ENCODE data around the gene NQO2.
"Not testable (repeated sequence)": the region's sequence is repeated elsewhere in the genome, so short reads cannot be mapped to it uniquely, and the experiment has no call there.

NQO2 gene

DNA sequence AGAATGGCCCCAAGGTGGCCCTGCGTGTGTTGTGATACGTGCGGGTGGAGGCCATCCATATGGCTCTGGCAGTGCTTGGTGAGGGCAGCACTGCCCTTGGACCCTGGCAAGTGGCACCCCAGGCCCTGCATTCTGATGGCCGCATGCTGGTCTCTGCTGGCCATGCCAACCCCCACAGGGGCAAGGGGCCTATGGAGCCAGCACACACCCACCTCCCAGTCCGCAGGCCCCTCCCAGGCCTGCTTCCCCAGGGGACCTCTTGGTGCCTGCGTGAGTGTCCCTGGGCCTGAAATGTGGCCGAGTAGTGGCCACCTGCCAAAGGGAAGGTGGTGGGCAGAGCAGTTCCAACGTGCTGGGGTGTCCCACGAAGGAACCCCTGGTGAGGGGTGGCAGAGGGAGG, 17.6 kb downstream of the NQO2 start:
- H3K4me3 ChIP-seq (ENCODE audit: control insufficient read depth, low read depth, low read length) = no peak overlapping the region
- TF ChIP-seq, protein P1, sequence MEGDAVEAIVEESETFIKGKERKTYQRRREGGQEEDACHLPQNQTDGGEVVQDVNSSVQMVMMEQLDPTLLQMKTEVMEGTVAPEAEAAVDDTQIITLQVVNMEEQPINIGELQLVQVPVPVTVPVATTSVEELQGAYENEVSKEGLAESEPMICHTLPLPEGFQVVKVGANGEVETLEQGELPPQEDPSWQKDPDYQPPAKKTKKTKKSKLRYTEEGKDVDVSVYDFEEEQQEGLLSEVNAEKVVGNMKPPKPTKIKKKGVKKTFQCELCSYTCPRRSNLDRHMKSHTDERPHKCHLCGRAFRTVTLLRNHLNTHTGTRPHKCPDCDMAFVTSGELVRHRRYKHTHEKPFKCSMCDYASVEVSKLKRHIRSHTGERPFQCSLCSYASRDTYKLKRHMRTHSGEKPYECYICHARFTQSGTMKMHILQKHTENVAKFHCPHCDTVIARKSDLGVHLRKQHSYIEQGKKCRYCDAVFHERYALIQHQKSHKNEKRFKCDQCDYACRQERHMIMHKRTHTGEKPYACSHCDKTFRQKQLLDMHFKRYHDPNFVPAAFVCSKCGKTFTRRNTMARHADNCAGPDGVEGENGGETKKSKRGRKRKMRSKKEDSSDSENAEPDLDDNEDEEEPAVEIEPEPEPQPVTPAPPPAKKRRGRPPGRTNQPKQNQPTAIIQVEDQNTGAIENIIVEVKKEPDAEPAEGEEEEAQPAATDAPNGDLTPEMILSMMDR (IDR thresholded peaks at IDR 0.05; ENCODE audit: control insufficient read depth, insufficient read depth, low read depth, low read length, missing control alignments) = no peak
- no peak for DNase-seq (ENCODE audit: low read depth)

- TF ChIP-seq, protein P1 (IDR thresholded peaks at IDR 0.05; ENCODE audit: control insufficient read depth, insufficient read depth, low read depth, low read length, missing control alignments) = no peak
- DNase-seq (ENCODE audit: low read depth) = no peak
- no peak overlapping the region for H3K4me3 ChIP-seq (ENCODE audit: control insufficient read depth, low read depth, low read length)
These were observed 19.4 kb downstream of the NQO2 start for GRCh38 chr6:3019065-3019464.

DNA sequence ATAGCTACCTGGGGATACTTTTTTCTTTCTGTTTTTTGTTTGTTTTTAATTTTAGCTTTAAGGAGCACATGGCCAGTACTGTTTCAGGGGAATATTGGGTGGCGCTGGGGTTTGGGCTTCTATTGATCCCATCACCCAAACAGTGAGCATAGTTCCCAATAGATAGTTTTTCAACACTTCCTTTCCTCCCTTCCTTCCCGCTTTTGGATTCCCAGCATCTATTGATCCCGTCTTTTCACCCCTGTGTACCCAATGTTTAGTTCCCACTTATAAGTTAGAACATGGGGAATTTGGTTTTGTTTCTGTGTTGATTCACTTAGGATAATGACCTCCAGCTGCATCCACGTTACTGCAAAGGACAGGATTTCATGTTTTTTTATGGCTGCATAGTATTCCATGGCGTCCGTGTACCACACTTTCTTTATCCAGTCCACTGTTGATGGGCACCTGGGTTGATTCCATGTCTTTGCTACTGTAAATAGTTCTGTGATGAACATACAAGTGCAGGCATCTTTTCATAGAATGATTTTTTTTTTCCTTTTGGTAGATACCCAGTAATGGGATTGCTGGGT, 20.1 kb downstream of the NQO2 start:
- TF ChIP-seq, protein P1 (IDR thresholded peaks at IDR 0.05; ENCODE audit: control insufficient read depth, insufficient read depth, low read depth, low read length, missing control alignments) = no peak
- no peak overlapping the region for H3K4me3 ChIP-seq (ENCODE audit: control insufficient read depth, low read depth, low read length)
- DNase-seq (ENCODE audit: low read depth) = no peak

DNA sequence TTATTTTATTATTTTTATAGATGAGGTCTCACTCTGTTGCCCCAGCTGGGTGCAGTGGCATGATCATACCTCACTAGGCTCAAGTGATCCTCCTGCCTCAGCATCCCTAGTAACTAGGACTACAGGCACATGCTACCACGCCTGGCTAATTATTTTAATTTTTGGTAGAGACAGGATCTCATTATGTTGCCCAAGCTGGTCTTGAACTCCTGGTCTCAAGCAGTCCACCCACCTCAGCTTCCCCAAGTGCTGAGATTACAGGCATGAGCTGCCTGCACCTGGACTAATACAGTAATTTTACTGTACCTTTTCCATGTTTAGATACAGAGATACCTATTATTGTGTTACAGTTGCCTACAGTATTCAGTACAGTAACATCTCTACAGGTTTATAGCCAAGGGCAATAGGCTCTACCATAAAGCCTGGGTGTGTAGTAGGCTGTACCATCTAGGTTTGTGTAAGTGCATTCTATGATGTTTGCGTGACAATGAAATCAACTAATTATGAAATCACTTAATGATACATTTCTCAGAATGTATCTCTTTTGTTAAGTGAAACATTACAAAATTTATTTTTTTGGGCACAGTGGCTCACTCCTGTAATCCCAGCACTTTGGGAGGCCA, 21.4 kb downstream of the NQO2 start:
- not testable (repeated sequence) for H3K4me3 ChIP-seq (ENCODE audit: control insufficient read depth, low read depth, low read length); DNase-seq (ENCODE audit: low read depth)

GRCh38 chr6:3022765-3023662, 23.3 kb downstream of the NQO2 start:
- TF ChIP-seq, protein P1 (IDR thresholded peaks at IDR 0.05; ENCODE audit: control insufficient read depth, insufficient read depth, low read depth, low read length, missing control alignments) = no peak
- no peak for DNase-seq (ENCODE audit: low read depth)
- peak overlapping the region; percentile 41 for H3K4me3 ChIP-seq (ENCODE audit: control insufficient read depth, low read depth, low read length)

DNA sequence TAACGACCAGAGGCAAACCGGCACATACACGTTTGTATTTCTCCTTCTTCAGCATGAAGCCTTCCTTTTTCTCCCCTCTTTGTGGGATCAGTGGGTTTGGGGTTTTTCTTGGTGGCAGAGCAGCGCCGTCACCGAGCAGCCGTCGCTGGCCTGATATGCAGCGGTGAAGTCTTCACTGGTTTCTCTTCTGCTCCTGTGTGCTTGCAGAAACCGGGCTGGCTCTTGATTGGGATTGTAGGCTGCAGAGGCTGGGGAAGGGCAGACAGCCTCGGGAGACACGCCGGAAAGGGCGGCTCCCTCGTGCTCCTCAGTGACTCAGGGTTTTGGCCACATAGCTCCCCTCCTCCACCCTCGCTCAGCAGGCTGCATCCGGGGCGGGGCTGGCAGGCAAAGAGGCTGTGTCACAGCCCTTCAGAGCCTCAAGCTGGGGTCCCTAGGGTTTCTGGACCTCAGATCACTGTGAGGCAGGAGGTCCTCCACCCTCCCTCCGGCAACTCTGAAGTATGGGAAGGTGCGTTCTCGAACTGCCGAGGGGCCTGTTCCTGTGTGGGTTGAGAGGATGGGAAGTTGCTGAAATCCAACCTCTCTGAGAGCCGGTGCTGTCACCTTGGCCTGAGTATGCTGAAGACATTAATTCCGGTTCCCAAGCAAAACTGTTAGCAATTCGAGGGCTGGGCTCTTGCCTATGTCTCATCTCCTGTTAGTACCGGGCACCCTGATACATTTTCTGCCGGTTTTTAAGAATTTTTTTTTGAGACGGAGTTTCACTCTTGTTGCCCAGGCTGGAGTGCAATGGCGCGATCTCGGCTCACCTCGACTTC, 24.2 kb downstream of the NQO2 start:
- TF ChIP-seq, protein P1 (IDR thresholded peaks at IDR 0.05; ENCODE audit: control insufficient read depth, insufficient read depth, low read depth, low read length, missing control alignments) = no peak
- peak overlapping the region; percentile 41 for H3K4me3 ChIP-seq (ENCODE audit: control insufficient read depth, low read depth, low read length)
- DNase-seq (ENCODE audit: low read depth) = peak; percentile 65
